Fibroblast of lung (primary cell): ENCODE data around the gene RER1. TPM values are rescaled to one million over a fixed set of nuclear protein-coding genes. Genes with fewer than 3 reads are reported as not detected.

Experiments used
- DNase-seq, 2 donors: peaks; one replicate each; pipeline versions ENCODE4 v3.0.0 to v3.0.0-alpha.2; 2010; ENCODE audit warnings: low read depth in 2 of 2
- H2AFZ ChIP-seq: 2 replicates; pipeline ENCODE4 v1.5.1; 2012; ENCODE audit warnings: low read length, control low read depth, inconsistent platforms
- H3K27ac ChIP-seq: 2 replicates; pipeline ENCODE4 v1.5.1; 2011; ENCODE audit warnings: low read length, control low read depth; ENCODE audit not compliant: insufficient read depth
- H3K27me3 ChIP-seq: 2 replicates; pipeline ENCODE4 v1.5.1; 2011; ENCODE audit warnings: mild to moderate bottlenecking, low read length; ENCODE audit not compliant: control insufficient read depth, insufficient read depth
- H3K36me3 ChIP-seq: 2 replicates; pipeline ENCODE4 v1.5.1; 2011; ENCODE audit warnings: low read length; ENCODE audit not compliant: control insufficient read depth, insufficient read depth
- H3K4me1 ChIP-seq: 2 replicates; pipeline ENCODE4 v1.5.1; 2011; ENCODE audit warnings: low read length; ENCODE audit not compliant: control insufficient read depth, insufficient read depth; ENCODE audit errors: extremely low read depth
- H3K4me2 ChIP-seq: 2 replicates; pipeline ENCODE4 v1.5.1; 2011; ENCODE audit warnings: low read length, control low read depth; ENCODE audit not compliant: insufficient read depth; ENCODE audit errors: extremely low read depth
- H3K4me3 ChIP-seq, 4 experiments: fragments of 200-600 bp in 1 of 4; sonication (generic) in 1 of 4; replicated peaks in 1 of 4; 2 replicates each; pipeline ENCODE4 v1.5.1; 2011 to 2016; ENCODE audit warnings: low read length in 4 of 4, low read depth in 3 of 4, mild to moderate bottlenecking in 3 of 4, control low read depth in 2 of 4, inconsistent platforms in 1 of 4, mixed read lengths in 1 of 4; ENCODE audit not compliant: insufficient read depth in 1 of 4; ENCODE audit errors: control extremely low read depth in 1 of 4
- H3K79me2 ChIP-seq: 2 replicates; pipeline ENCODE4 v1.5.1; 2012; ENCODE audit warnings: mild to moderate bottlenecking, low read length, inconsistent platforms; ENCODE audit not compliant: control insufficient read depth, insufficient read depth
- H3K9ac ChIP-seq: 2 replicates; pipeline ENCODE4 v1.5.1; 2011; ENCODE audit warnings: mild to moderate bottlenecking, low read length, control low read depth; ENCODE audit not compliant: insufficient read depth
- H3K9me3 ChIP-seq: 2 replicates; pipeline ENCODE4 v1.5.1; 2012; ENCODE audit warnings: low read depth, low read length; ENCODE audit not compliant: control insufficient read depth, insufficient read depth
- H4K20me1 ChIP-seq: 2 replicates; pipeline ENCODE4 v1.5.1; 2011; ENCODE audit warnings: low read length; ENCODE audit not compliant: control insufficient read depth, insufficient read depth; ENCODE audit errors: extremely low read depth
- CTCF ChIP-seq, 2 donors: IDR thresholded peaks in 1 of 2; conservative IDR thresholded peaks in 1 of 2; 1 replicate in 1 of 2; 2 replicates in 1 of 2; pipeline ENCODE4 v1.5.1; 2011 to 2012; ENCODE audit warnings: low read length in 2 of 2, control low read depth in 1 of 2, inconsistent platforms in 1 of 2, low read depth in 1 of 2, mild to moderate bottlenecking in 1 of 2
- EZH2 ChIP-seq: IDR thresholded peaks from 2 replicates; pipeline ENCODE4 v1.5.1; 2012; ENCODE audit warnings: low read length, control low read depth, mild to moderate bottlenecking; ENCODE audit errors: missing control alignments
- polyA plus RNA-seq, 2 donors: library from polyadenylated mRNA; depleted of rRNA in 1 of 2; stranded (reverse) in 1 of 2; unstranded in 1 of 2; fragments of >200 nt; gene quantifications; 2 replicates each; pipeline ENCODE4 v1.2.1, GENCODE V29; 2011 to 2012; ENCODE audit warnings: missing spikeins in 1 of 2
- total RNA-seq: library from RNA; depleted of rRNA; stranded (reverse); fragments of >200 nt; gene quantifications from 2 replicates; pipeline ENCODE4 v1.2.1, GENCODE V29; 2014

The RER1 gene
- total and polyA plus RNA-seq, 2 donors (not counting 1 experiment from before 2014, with no cell fraction given), result 76.1 to 271 TPM

- no peak overlapping the region for H3K4me2 ChIP-seq
- no peaks in the 10 kb centered on the region for H3K79me2 ChIP-seq
- no peaks in the 10 kb centered on the region for H3K36me3 ChIP-seq
- H3K9ac ChIP-seq, result no peak overlapping the region
- no peak overlapping the region for H2AFZ ChIP-seq
- H3K4me1 ChIP-seq, result no peaks in the 10 kb centered on the region
- no peak overlapping the region for H3K4me3 ChIP-seq
- no peak for TF ChIP-seq CTCF (conservative IDR thresholded peaks at IDR 0.05 in 1 of 2, IDR thresholded peaks at IDR 0.05 in 1 of 2; ENCODE audit: low read depth in 1 of 2, low read length in 2 of 2)
- H3K9me3 ChIP-seq, result no peaks in the 10 kb centered on the region
- no peak overlapping the region for H3K27ac ChIP-seq
- no peaks in the 10 kb centered on the region for H4K20me1 ChIP-seq
- DNase-seq, result no peak
- no peaks in the 10 kb centered on the region for H3K27me3 ChIP-seq
Observed at GRCh38 chr1:2375923-2376260, 15.7 kb upstream of the RER1 start.

- no peaks in the 10 kb centered on the region for H3K79me2 ChIP-seq
- TF ChIP-seq EZH2 (no peak), CTCF (conservative IDR thresholded peaks at IDR 0.05 in 1 of 2, IDR thresholded peaks at IDR 0.05 in 1 of 2; ENCODE audit: low read depth in 1 of 2, low read length in 2 of 2) (no peak)
- H3K27ac ChIP-seq, result no peak overlapping the region
- H3K4me2 ChIP-seq, result no peak overlapping the region
- no peaks in the 10 kb centered on the region for H3K9me3 ChIP-seq
- H3K27me3 ChIP-seq, result no peaks in the 10 kb centered on the region
- no peaks in the 10 kb centered on the region for H3K4me1 ChIP-seq
- no peak for DNase-seq
- no peaks in the 10 kb centered on the region for H3K36me3 ChIP-seq
- H4K20me1 ChIP-seq, result no peaks in the 10 kb centered on the region
- H3K4me3 ChIP-seq, result no peak overlapping the region
- H2AFZ ChIP-seq, result no peak overlapping the region
- H3K9ac ChIP-seq, result no peak overlapping the region
Observed at GRCh38 chr1:2376261-2376741, 15.3 kb upstream of the RER1 start.

- Histone ChIP-seq H3K27me3 (no peaks in the 10 kb centered on the region), H3K36me3 (no peaks in the 10 kb centered on the region), H3K9me3 (no peaks in the 10 kb centered on the region), H3K9ac (no peak overlapping the region), H3K27ac (no peak overlapping the region), H3K4me3 (no peak overlapping the region), H3K79me2 (no peaks in the 10 kb centered on the region), H4K20me1 (no peaks in the 10 kb centered on the region), H3K4me1 (no peaks in the 10 kb centered on the region), H3K4me2 (no peak overlapping the region), H2AFZ (no peak overlapping the region)
- DNase-seq, result no peak
- TF ChIP-seq EZH2 (no peak), CTCF (conservative IDR thresholded peaks at IDR 0.05 in 1 of 2, IDR thresholded peaks at IDR 0.05 in 1 of 2; ENCODE audit: low read depth in 1 of 2, low read length in 2 of 2) (no peak)
Observed at GRCh38 chr1:2376931-2377672, 14.5 kb upstream of the RER1 start.
